Activated naive CD8-positive, alpha-beta T cell treated with anti-CD3 and anti-CD28 coated beads, Interleukin-2, amount 50 U/mL, for 24 hours (primary cell): Measurements from ENCODE around the gene ELMOD3.
"Not testable (repeated sequence)": the region's sequence is repeated elsewhere in the genome, so short reads cannot be mapped to it uniquely, and the experiment has no call there.

Experiments used
- ATAC-seq: fragments of 150-1000 bp; cut with Tn5 transposase; one replicate; pipeline ENCODE4 v1.10.0; 2021
- DNase-seq: peaks from one replicate; pipeline ENCODE4 v3.0.0; 2021
- H3K27ac Mint-ChIP-seq: one replicate; pipeline ENCODE4 v1.8.0; 2021; ENCODE audit warnings: mild to moderate bottlenecking, mixed read lengths
- H3K27me3 Mint-ChIP-seq: one replicate; pipeline ENCODE4 v1.8.0; 2021; ENCODE audit warnings: mixed read lengths
- H3K36me3 Mint-ChIP-seq: one replicate; pipeline ENCODE4 v1.8.0; 2021; ENCODE audit warnings: low read depth, mixed read lengths
- H3K4me1 Mint-ChIP-seq: one replicate; pipeline ENCODE4 v1.8.0; 2021; ENCODE audit warnings: mixed read lengths
- H3K4me3 Mint-ChIP-seq: one replicate; pipeline ENCODE4 v1.8.0; 2021; ENCODE audit warnings: mild to moderate bottlenecking, moderate library complexity, mixed read lengths
- H3K9me3 Mint-ChIP-seq: one replicate; pipeline ENCODE4 v1.8.0; 2021; ENCODE audit warnings: mixed read lengths

ELMOD3 gene

DNA sequence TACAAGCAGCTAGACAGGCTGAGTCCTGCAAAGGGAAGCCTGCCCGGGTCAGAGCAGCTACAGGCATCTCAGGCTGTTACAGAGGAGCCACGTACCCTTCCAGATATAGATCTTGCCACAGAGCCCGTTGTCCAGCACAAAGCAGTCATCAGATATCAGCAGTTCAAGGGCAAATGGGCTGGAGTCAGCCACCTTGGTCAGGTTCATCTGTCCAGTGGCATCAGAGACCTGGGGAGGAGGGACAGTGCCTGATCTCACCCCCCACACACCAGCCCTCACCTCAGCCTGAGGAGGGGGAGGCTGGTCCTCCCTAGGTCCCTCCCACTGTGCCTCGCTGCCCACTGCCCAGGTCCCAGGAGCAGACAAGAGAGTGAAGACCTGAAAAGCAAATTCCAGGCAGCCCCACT, 43.4 kb downstream of the ELMOD3 start:
- Mint-ChIP-seq H3K27ac (no peak overlapping the region), H3K27me3 (no peaks in the 10 kb centered on the region), H3K9me3 (peaks cover 2% of the 10 kb centered on the region), H3K4me3 (no peak overlapping the region), H3K4me1 (peaks cover 9% of the 10 kb centered on the region), H3K36me3 (peaks cover 4% of the 10 kb centered on the region)
- DNase-seq (no peak), ATAC-seq (no peak)

DNA sequence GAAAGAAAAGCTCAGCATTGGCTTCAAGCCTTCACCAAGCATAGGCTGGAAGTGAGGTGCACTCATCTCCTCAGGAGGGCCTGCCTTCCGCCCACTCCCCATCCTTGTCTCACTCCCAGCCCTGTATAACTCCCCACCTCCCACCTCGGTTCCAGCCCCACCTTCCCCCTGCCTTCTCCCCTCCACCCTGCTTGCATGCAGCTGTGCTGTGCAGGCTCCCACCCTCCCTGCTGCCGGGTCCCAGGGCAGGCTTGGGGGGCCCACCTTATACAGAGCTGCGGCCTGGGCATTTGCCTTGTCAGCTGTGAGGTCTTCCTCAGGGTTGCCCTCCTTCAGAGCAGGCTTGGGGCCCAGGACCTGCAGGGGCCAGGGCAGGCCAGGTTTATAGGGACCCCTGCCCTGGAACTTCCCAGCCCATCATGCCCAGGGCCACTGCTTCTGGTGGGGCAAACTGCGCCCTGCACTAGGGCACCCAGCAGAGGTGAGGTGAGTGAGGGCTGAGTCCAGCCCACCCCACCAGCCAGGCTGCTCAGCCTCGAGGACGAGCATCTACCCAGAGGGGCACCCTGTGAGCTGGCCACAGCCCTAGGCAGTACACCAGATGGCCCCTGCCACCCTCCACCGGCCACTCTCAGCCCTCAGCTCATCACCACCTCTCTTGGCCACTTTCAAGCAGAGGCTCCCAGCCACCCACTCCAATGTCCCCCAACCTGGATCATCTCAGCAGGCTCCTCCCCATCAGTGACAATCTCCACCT, 44.0 kb downstream of the ELMOD3 start:
- Mint-ChIP-seq H3K4me3 (no peak overlapping the region), H3K4me1 (peaks cover 9% of the 10 kb centered on the region), H3K36me3 (peaks cover 7% of the 10 kb centered on the region), H3K9me3 (peaks cover 7% of the 10 kb centered on the region), H3K27ac (no peak overlapping the region), H3K27me3 (no peaks in the 10 kb centered on the region)
- ATAC-seq, result no peak
- no peak for DNase-seq

DNA sequence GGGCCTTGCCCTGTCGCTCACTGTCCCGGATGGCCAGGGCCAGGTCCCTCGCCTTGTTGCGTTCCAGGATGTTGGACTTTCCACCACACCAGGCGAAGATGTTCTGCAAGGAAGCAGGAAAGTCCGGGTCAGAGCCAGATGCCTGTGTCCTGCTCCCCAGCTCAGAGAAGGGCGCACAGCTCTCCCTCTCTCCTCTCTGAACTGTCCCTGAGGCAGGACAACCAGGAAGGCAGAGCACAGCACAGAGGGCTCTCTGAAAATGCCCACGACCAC, 44.5 kb downstream of the ELMOD3 start:
- Mint-ChIP-seq H3K4me1 (peaks cover 9% of the 10 kb centered on the region), H3K4me3 (no peak overlapping the region), H3K27ac (no peak overlapping the region), H3K9me3 (peaks cover 11% of the 10 kb centered on the region), H3K36me3 (peaks cover 9% of the 10 kb centered on the region), H3K27me3 (no peaks in the 10 kb centered on the region)
- ATAC-seq, result no peak
- DNase-seq, result no peak

DNA sequence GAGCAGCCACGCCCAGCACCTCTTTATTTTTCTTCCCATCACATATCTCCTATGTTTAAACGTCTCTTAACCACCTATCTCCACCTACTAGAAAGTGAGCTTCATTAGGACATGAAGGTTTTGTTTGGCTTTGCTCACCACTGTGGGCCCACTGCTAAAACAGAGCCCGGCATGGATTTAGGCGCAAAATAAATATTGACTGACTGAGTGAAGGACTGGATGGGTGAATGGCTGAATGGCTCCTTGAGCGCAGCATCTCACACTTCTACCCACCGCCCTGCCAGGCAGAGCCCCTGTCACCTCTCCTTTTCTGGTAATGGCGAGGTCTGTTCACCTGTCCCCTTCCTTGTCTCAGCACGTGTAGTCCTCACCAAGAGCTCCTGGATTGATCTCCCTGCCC, 45.5 kb downstream of the ELMOD3 start:
- ATAC-seq (no peak), DNase-seq (no peak)
- Mint-ChIP-seq H3K4me3 (no peak overlapping the region), H3K27me3 (no peaks in the 10 kb centered on the region), H3K27ac (peak overlapping the region; percentile 10), H3K4me1 (peaks cover 11% of the 10 kb centered on the region), H3K36me3 (peaks cover 12% of the 10 kb centered on the region), H3K9me3 (peaks cover 11% of the 10 kb centered on the region)

DNA sequence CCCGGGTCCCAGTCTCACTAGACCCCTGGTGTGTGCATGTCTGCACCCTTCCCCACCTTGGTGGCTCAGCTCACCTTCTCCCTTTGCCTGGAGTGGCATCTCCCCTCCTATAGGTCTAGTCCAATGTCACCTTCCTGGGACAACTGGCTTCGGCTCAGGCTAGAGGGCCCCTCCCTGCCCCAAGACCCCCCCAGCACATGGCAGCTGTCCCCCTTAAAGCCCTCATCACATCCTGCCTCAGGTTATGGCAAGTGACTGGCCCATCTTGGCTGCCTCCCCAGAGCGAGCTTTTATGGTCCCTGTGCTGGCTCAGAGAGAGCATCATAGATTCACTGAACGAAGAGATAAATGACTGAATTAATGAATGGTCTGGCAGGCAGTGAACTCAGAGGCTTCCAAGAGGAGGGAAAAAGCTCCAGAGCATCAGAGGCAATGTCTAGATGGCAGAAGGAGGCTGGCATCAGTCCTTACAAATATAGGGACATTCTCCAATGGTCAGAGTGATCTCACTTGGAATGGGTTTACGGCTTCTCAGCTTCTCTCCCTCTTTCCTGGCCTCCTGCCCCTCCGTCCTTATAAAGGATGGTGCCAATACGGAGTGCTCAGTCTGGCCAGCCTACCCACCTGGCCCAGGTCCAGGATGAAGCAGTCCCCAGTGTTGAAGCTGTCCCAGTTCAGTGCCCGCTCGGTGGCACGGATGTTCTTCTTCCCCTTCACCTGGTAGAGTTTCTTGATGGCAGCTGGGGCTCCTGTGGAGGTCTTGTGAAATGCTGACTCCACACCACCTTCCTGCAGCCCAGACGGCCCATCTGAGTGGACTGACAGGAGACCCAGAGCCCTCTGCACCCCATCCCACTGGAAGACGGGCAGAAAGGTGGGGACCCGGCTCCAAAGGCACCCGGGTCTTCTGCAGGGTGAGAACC, 46.2 kb downstream of the ELMOD3 start:
- Mint-ChIP-seq H3K27me3 (no peaks in the 10 kb centered on the region), H3K9me3 (peaks cover 11% of the 10 kb centered on the region), H3K27ac (peak overlapping the region; percentile 10), H3K4me1 (peaks cover 19% of the 10 kb centered on the region), H3K4me3 (no peak overlapping the region), H3K36me3 (peaks cover 12% of the 10 kb centered on the region)
- ATAC-seq (no peak), DNase-seq (no peak)

DNA sequence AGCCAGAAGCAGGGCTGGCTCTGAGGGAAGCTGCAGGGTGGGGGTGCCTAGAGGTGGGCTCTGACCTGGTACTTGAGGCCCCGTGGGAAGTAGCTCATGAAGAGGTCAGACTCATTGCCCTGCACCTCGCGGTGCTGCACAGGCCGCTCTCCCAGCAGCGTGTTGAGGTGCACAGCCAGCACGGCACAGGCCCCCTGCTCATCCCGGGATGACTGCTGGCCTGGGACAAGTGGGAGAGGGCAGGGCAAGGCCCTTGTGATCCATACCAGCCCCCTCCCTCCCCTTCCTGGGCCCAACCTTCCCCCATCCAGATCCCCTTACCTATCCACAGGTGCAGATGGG, 46.9 kb downstream of the ELMOD3 start:
- H3K36me3 Mint-ChIP-seq, result peaks cover 12% of the 10 kb centered on the region
- H3K4me3 Mint-ChIP-seq, result no peak overlapping the region
- no peak for DNase-seq
- H3K27ac Mint-ChIP-seq, result no peak overlapping the region
- ATAC-seq, result no peak
- H3K27me3 Mint-ChIP-seq, result no peaks in the 10 kb centered on the region
- H3K9me3 Mint-ChIP-seq, result peaks cover 11% of the 10 kb centered on the region
- peaks cover 25% of the 10 kb centered on the region for H3K4me1 Mint-ChIP-seq

DNA sequence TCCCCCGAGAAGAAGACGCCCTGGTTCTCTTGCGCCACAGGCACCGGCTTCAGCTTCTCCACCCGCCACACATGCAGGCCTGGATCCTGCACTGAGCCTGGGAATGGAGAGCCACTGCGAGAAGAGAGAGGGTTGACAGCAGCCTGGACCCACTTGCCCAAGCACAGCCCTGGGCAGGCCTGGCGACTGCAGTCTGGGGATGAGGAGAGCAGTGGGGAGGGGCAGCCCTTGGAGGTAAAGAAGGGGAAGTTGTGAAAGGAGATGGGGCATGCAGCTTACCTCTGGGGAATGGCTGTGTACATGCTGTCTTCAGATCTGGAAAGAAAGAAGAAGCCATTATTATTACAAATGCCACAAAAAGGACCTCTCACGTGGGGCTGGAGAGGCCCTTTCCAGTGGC, 47.3 kb downstream of the ELMOD3 start:
- peaks cover 12% of the 10 kb centered on the region for H3K36me3 Mint-ChIP-seq
- ATAC-seq (no peak), DNase-seq (no peak)
- no peak overlapping the region for H3K27ac Mint-ChIP-seq
- H3K27me3 Mint-ChIP-seq, result no peaks in the 10 kb centered on the region
- H3K9me3 Mint-ChIP-seq, result peaks cover 11% of the 10 kb centered on the region
- no peak overlapping the region for H3K4me3 Mint-ChIP-seq
- H3K4me1 Mint-ChIP-seq, result peaks cover 27% of the 10 kb centered on the region

DNA sequence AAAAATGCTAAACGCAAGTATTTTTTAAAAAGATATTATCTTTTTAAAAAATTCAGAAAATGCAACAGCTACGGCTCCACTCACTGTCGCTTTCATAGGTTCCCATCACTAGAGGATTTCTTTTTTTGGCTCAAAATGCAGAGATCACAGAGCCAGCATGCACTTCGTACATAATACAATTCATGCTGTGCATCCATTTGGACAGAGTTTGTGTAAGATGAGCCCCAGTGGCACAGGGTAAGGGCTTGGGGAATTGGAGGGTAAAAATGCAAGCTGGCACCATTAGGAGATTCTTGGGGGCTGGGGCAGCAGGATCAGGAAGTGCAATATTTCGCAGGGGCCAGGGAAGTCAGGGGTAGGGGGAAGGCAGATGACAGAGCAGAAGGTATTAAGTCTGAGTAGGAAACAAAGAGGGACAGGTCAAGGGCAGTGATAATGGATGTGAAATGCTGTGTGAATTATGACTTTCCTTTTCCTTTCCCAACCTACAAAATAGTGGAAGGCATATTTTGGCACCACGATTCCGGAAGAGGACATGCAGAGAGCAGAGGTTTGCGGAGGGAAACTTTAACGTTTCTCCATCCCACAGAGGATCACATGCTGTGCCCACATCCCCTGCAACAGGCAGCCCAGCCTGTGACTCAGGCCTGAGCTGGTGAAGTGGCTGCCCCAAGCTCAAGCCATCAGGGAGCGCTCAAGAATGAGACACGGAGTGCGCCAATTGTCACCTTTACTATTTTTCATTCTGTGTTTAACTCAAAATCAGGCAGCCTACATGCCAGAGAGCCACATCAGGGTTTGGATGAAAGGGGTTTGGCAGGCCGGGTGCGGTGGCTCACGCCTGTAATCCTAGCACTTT, 50.9 kb downstream of the ELMOD3 start:
- Mint-ChIP-seq H3K4me3 (peak overlapping the region; percentile 55), H3K36me3 (peaks cover 10% of the 10 kb centered on the region), H3K9me3 (peaks cover 11% of the 10 kb centered on the region), H3K27ac (peak overlapping the region; percentile 85), H3K4me1 (peaks cover 57% of the 10 kb centered on the region), H3K27me3 (no peaks in the 10 kb centered on the region)
- ATAC-seq, result peak; percentile 95
- DNase-seq, result peak; percentile 79

DNA sequence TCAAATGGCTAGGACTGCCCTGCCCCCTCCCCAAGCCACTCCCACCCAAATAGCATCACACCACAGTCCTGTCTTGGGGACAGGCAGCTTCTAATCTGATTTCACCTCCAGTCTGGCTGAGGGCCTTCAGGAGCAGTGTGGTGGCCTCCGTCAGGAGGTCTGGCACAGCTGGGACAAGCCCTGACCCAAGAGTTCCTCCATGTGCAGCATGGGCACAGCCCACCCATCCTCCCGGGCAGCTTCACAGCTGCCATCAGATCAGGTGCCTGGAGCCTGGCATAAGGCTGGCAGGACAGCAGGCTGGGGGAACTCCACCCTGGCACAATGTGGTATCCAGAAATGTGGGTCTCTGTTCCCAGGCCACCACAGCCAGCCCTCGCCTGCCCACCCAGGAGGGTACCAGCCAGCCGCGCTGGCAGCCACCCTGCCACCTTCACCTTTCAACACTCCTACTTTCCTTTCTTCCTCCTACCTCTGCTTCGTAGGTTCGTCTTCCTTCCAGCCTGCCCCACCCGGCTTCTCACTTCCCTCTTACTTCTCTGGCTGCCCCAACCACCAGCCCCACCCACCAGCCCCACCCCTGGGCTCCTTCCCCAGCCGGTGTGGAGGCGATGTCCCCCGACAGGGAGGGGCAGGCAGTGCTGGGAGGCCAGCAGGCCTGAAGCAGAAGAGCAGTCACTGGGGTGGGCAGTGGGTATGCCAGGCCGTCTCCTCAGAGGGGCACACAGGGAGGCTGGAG, 55.4 kb downstream of the ELMOD3 start, which contains the start of gene CAPG:
Gene CAPG (minus strand): TSS at position 522 of the 739 bp plus-strand sequence. CDS start 8,221 bp downstream, outside the sequence.
- peak within 1 kb of the TSS; percentile 74 for H3K4me3 Mint-ChIP-seq

DNA sequence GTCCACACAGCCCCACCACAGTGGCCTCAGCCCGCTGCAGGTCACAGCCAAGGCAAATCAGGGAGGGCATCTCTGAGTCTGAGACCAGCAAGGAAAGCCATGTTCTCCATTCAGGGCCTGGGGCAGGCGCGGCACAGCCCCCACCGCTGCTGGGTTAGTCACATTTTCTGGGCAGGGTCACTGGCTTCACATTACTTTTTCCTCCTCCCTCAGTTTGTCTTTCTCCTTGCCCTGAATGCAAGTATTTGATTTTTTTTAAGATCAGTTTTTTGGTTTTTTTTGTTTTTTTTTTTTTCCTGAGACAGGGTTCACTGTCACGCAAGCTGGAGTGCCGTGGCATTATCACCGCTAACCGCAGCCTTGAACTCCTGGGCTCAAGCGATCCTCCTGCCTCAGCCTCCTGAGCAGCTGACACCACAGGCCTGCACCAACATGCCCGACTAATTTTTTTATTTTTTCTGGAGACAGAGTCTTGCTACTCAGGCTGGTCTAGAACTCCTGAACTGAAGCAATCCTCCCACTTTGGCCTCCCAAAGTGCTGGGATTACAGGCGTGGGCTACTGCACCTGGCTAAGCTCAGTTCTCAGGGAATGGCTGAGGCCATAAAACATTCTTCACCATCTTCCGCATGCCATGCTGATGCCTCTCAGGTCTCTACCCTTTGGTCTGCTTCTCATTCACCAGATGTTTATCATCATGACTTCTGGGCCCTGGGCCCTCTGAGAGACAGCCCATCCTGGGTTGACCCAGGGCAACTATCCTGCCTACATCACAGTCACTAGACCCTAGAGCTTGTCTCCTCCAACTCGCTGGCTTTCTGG, 56.2 kb downstream of the ELMOD3 start:
- peak overlapping the region; percentile 74 for H3K4me3 Mint-ChIP-seq
- no peaks in the 10 kb centered on the region for H3K27me3 Mint-ChIP-seq
- ATAC-seq, result peak; percentile 6
- no peak for DNase-seq
- H3K9me3 Mint-ChIP-seq, result no peaks in the 10 kb centered on the region
- H3K4me1 Mint-ChIP-seq, result peaks cover 81% of the 10 kb centered on the region
- H3K27ac Mint-ChIP-seq, result peak overlapping the region; percentile 56
- H3K36me3 Mint-ChIP-seq, result no peaks in the 10 kb centered on the region

More for the DNA sequence above, 55.4 kb downstream of the ELMOD3 start, which contains the start of gene CAPG:
- Mint-ChIP-seq H3K27me3 (no peaks in the 10 kb centered on the region), H3K4me1 (peaks cover 84% of the 10 kb centered on the region), H3K9me3 (no peaks in the 10 kb centered on the region), H3K36me3 (no peaks in the 10 kb centered on the region), H3K27ac (peak within 1 kb of the TSS; percentile 56)
- ATAC-seq, result peak; percentile 34
- DNase-seq, result peak; percentile 60

DNA sequence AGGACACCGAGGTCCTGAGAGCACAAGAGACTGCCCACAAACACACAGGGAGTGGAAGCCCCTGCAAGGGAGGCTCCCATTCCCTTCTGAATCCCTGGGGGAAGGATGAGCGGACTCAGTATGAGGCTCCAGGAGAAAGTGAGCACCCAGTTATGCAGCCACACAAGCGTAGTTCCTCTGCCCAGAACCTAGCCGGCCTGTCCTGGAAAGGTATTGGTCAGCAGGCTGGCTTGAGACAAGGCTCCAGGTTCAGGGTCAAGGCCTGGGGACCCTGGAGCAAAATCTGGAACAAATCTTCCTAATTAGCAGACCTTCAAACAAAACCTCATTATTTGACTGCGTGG, 56.8 kb downstream of the ELMOD3 start:
- Mint-ChIP-seq H3K36me3 (no peaks in the 10 kb centered on the region), H3K27ac (no peak overlapping the region), H3K27me3 (no peaks in the 10 kb centered on the region), H3K4me1 (peaks cover 75% of the 10 kb centered on the region), H3K9me3 (no peaks in the 10 kb centered on the region), H3K4me3 (no peak overlapping the region)
- no peak for DNase-seq
- ATAC-seq, result no peak

DNA sequence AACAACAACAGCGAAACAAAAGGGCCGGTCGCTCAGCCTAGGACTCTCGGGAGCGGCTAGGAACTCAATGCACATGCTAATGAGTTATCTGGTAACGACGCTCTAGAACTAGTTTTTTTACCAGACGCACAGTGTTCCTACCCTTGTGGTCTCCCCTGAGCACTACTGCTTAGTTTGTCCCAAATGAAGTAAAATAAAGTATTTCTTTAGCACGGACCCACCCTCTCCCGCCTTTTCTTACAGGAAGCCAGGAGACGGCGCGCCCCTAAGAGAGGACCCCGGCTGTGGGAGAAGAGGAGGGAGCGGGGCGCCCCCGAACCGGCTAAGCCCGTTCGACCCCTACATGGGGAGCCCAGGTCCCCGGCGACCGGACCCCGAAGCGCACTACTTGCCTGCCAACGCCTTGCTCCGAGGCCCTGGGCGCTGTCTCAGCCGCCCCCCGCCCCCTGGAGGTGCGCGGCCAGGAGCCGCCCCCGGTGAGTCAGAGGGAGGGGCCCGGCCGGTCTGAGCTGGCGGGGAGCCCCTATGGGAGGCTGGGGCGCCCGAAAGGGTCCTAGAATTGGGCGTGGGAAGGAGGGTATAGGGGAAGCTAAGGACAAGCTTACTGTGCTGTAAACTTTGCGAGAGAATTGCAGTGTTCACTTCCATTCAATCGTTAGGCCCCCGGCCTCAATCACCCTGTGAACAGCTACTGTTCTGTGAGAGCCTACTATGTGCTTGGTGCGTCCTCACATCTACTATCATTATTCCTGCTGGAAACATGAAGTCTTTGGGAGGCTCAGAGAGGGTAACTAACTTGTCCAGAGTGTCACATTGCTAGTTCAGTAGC, 59.2 kb downstream of the ELMOD3 start:
- ATAC-seq, result peak; percentile 57
- peaks cover 57% of the 10 kb centered on the region for H3K4me1 Mint-ChIP-seq
- no peak overlapping the region for H3K27ac Mint-ChIP-seq

DNA sequence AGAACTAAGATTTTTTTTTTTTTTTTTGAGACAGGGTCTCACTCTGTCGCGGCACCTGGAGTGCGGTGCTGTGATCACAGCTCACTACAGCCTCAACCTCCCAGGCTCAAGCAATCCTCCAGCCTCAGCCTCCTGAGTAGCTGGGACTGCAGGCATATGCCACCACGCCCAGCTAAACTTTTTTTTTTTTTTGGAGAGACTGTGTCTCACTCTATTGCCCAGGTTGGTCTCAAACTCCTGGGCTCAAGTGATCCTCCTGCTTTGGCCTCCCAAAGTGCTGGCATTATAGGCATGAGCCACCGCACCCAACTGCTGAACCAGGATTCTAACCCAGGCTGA, 59.8 kb downstream of the ELMOD3 start:
- Mint-ChIP-seq H3K4me3 (peak overlapping the region; percentile 78), H3K4me1 (peaks cover 57% of the 10 kb centered on the region)
- DNase-seq, H3K27me3 Mint-ChIP-seq, H3K9me3 Mint-ChIP-seq, ATAC-seq, H3K27ac Mint-ChIP-seq, H3K36me3 Mint-ChIP-seq: not testable (repeated sequence)

More for the DNA sequence above, 59.2 kb downstream of the ELMOD3 start:
- no peaks in the 10 kb centered on the region for H3K36me3 Mint-ChIP-seq
- peak; percentile 71 for DNase-seq
- no peaks in the 10 kb centered on the region for H3K9me3 Mint-ChIP-seq
- H3K27me3 Mint-ChIP-seq, result no peaks in the 10 kb centered on the region
- H3K4me3 Mint-ChIP-seq, result peak overlapping the region; percentile 78
